OCI-LY1 (cell line): ENCODE results near the gene RNMT.
A peak's percentile ranks its signal among the peaks of the same experiment; 100 is the strongest.

Experiments
- H2AFZ ChIP-seq: fragments of 200-600 bp; sonication (generic), shearing (Covaris generic); 2 replicates; pipeline ENCODE4 v1.6.0; 2014; ENCODE audit warnings: antibody characterized with exemption, mild to moderate bottlenecking, low read length
- H3F3A ChIP-seq: fragments of 200-600 bp; sonication (generic), shearing (Covaris generic); 2 replicates; pipeline ENCODE4 v1.6.0; 2014; ENCODE audit warnings: mild to moderate bottlenecking, antibody characterized with exemption, low read length, moderate library complexity; ENCODE audit not compliant: insufficient read depth
- H3K27ac ChIP-seq: fragments of 200-600 bp; sonication (generic); 2 replicates; pipeline ENCODE4 v1.5.1; 2014; ENCODE audit warnings: low read length, mixed run types, mild to moderate bottlenecking, low read depth; ENCODE audit not compliant: poor library complexity, severe bottlenecking
- H3K27me3 ChIP-seq: fragments of 200-600 bp; sonication (generic); 2 replicates; pipeline ENCODE4 v1.6.0; 2014; ENCODE audit warnings: antibody characterized with exemption, mild to moderate bottlenecking, low read length, moderate library complexity; ENCODE audit not compliant: insufficient read depth
- H3K36me3 ChIP-seq: fragments of 200-600 bp; sonication (generic); 2 replicates; pipeline ENCODE4 v1.6.1; 2014; ENCODE audit warnings: mild to moderate bottlenecking, antibody characterized with exemption, low read length, moderate library complexity, mixed read lengths; ENCODE audit not compliant: insufficient read depth
- H3K4me1 ChIP-seq: fragments of 200-600 bp; sonication (generic); 2 replicates; pipeline ENCODE4 v1.5.1; 2014; ENCODE audit warnings: mild to moderate bottlenecking, low read length, moderate library complexity; ENCODE audit not compliant: insufficient read depth, severe bottlenecking
- H3K4me2 ChIP-seq: fragments of 200-600 bp; sonication (generic), shearing (Covaris generic); 2 replicates; pipeline ENCODE4 v1.6.1; 2014; ENCODE audit warnings: low read length
- H3K4me3 ChIP-seq: fragments of 200-600 bp; sonication (generic); 2 replicates; pipeline ENCODE4 v1.5.1; 2014; ENCODE audit warnings: low read length, low read depth, mild to moderate bottlenecking, mixed read lengths; ENCODE audit not compliant: poor library complexity, severe bottlenecking
- H3K79me2 ChIP-seq: fragments of 200-600 bp; shearing (Covaris generic); 2 replicates; pipeline ENCODE4 v1.6.1; 2016; ENCODE audit warnings: mixed run types, low read length, mixed read lengths; ENCODE audit not compliant: insufficient read depth
- H3K9ac ChIP-seq: fragments of 200-600 bp; sonication (generic), shearing (Covaris generic); 2 replicates; pipeline ENCODE4 v1.6.1; 2014; ENCODE audit warnings: mild to moderate bottlenecking, low read length, mixed read lengths
- H3K9me2 ChIP-seq: fragments of 200-600 bp; sonication (generic), shearing (Covaris generic); 2 replicates; pipeline ENCODE4 v1.6.1; 2014; ENCODE audit warnings: low read depth, mild to moderate bottlenecking, low read length, mixed read lengths
- H3K9me3 ChIP-seq: fragments of 200-600 bp; shearing (Covaris generic); 2 replicates; pipeline ENCODE4 v1.6.1; 2014; ENCODE audit warnings: low read length, mixed read lengths
- H4K20me1 ChIP-seq: fragments of 200-600 bp; sonication (generic), shearing (Covaris generic); 2 replicates; pipeline ENCODE4 v1.6.0; 2016; ENCODE audit warnings: mild to moderate bottlenecking, low read length; ENCODE audit not compliant: insufficient read depth
- EZH2 ChIP-seq: fragments of 200-600 bp; sonication (generic), shearing (Covaris generic); IDR thresholded peaks from 2 replicates; pipeline ENCODE4 v1.8.0; 2017; ENCODE audit warnings: borderline replicate concordance, mixed run types, mild to moderate bottlenecking, antibody characterized with exemption, low read length, moderate library complexity, mixed read lengths
- TF ChIP-seq, protein P1 (sequence below): fragments of 200-600 bp; sonication (generic), shearing (Covaris generic); IDR thresholded peaks from 2 replicates; pipeline ENCODE4 v1.5.1; 2017; ENCODE audit warnings: mild to moderate bottlenecking, antibody characterized with exemption, low read length, moderate library complexity, mixed read lengths

The RNMT gene

DNA sequence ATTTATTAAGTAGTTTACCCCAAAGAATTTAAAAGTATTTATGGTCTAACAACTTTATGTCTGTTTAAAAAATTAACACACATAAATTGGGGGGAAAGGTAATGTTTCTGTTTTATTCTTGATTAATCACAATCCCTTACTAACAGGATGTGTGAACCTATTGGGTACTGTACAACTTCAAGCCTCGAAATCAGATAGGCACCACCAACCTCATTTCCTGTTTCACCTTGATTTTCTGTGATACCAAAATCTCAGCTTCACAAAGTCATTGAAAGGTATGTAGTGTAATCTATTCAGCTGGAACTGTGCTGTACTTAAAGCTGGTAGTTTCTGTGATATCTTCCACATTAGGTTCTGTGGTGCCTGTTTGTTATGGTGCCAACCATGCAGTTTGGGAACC lies 4.0 kb downstream of the RNMT start:
- peaks cover 20% of the 10 kb centered on the region for H3K4me1 ChIP-seq
- no peaks in the 10 kb centered on the region for H3K27me3 ChIP-seq
- H3F3A ChIP-seq = no peaks in the 10 kb centered on the region
- no peaks in the 10 kb centered on the region for H4K20me1 ChIP-seq
- H3K36me3 ChIP-seq = peaks cover 48% of the 10 kb centered on the region
- H3K9ac ChIP-seq = no peak overlapping the region
- H3K27ac ChIP-seq = no peak overlapping the region
- no peaks in the 10 kb centered on the region for H3K9me2 ChIP-seq
- peaks cover 60% of the 10 kb centered on the region for H3K79me2 ChIP-seq
- no peak overlapping the region for H3K4me2 ChIP-seq
- no peaks in the 10 kb centered on the region for H3K9me3 ChIP-seq
- no peak overlapping the region for H3K4me3 ChIP-seq
- no peak overlapping the region for H2AFZ ChIP-seq
- TF ChIP-seq EZH2 = no peak
- TF ChIP-seq, protein P1, sequence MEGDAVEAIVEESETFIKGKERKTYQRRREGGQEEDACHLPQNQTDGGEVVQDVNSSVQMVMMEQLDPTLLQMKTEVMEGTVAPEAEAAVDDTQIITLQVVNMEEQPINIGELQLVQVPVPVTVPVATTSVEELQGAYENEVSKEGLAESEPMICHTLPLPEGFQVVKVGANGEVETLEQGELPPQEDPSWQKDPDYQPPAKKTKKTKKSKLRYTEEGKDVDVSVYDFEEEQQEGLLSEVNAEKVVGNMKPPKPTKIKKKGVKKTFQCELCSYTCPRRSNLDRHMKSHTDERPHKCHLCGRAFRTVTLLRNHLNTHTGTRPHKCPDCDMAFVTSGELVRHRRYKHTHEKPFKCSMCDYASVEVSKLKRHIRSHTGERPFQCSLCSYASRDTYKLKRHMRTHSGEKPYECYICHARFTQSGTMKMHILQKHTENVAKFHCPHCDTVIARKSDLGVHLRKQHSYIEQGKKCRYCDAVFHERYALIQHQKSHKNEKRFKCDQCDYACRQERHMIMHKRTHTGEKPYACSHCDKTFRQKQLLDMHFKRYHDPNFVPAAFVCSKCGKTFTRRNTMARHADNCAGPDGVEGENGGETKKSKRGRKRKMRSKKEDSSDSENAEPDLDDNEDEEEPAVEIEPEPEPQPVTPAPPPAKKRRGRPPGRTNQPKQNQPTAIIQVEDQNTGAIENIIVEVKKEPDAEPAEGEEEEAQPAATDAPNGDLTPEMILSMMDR = no peak

DNA sequence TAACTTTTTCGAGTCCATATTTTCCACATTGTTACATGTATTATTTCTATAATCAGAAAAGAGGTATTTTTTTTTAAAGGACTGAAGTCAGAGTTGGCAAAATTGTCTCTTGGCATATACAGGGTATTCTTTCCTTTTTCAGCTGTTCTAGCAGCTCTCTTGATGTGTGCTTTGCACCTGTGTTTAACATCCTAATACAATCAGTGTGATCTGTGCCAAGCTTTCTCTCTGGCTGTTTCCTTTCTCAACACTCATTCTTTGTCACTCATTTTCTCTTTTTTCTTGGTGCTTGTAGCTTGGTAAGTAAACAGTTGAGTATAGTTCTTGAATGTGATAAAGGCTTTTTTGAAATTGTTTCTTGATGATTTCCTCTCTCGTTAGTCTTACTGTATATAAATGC lies 9.2 kb downstream of the RNMT start:
- Histone ChIP-seq H2AFZ (no peak overlapping the region), H3K9me3 (no peaks in the 10 kb centered on the region), H3K27me3 (no peaks in the 10 kb centered on the region), H3K9me2 (no peaks in the 10 kb centered on the region), H3K4me3 (no peak overlapping the region), H4K20me1 (no peaks in the 10 kb centered on the region; the same call in 1 of the 2 replicates), H3K27ac (no peak overlapping the region), H3K4me2 (no peak overlapping the region), H3F3A (no peaks in the 10 kb centered on the region), H3K79me2 (peaks cover 15% of the 10 kb centered on the region), H3K4me1 (no peaks in the 10 kb centered on the region), H3K9ac (no peak overlapping the region), H3K36me3 (peaks cover 94% of the 10 kb centered on the region)
- TF ChIP-seq, protein P1 = no peak
- TF ChIP-seq EZH2 = no peak

DNA sequence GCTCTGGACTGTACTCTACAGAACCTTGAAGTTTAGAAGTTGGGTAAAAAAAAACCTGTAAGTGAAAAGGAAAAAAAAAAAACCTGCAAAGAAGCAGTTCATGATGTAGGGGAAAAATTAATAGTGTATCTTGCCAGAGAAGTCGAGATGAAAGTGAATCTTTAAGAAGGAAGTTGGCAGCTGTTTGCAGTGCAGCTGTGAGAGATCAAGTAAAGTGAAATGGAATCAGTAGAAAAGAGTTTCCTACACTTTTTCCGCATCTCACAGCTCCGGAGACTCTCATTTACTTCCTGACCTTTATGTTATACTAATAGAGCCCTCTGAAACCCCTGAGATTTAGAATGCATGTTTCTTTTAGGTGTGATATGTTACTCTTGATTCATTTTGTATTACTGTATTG lies 19.2 kb downstream of the RNMT start:
- peak overlapping the region; percentile 31 for H3K27ac ChIP-seq
- no peaks in the 10 kb centered on the region for H3K9me3 ChIP-seq
- H3K9me2 ChIP-seq = no peaks in the 10 kb centered on the region
- H3K27me3 ChIP-seq = no peaks in the 10 kb centered on the region
- TF ChIP-seq, protein P1 = no peak
- no peak for TF ChIP-seq EZH2
- peaks cover 5% of the 10 kb centered on the region for H3K4me1 ChIP-seq
- H3K79me2 ChIP-seq = no peaks in the 10 kb centered on the region
- H3K4me2 ChIP-seq = no peak overlapping the region
- H3K9ac ChIP-seq = no peak overlapping the region
- H2AFZ ChIP-seq = no peak overlapping the region
- peaks cover 92% of the 10 kb centered on the region for H3K36me3 ChIP-seq
- no peak overlapping the region for H3K4me3 ChIP-seq
- H3F3A ChIP-seq = no peaks in the 10 kb centered on the region
- no peaks in the 10 kb centered on the region for H4K20me1 ChIP-seq
